HG03103 (cell line): Measurements from ENCODE around the gene GAST.

Experiments
- ATAC-seq: cut with Tn5 transposase; IDR thresholded peaks from one replicate; pipeline ENCODE4 v1.9.1; 2021; ENCODE audit warnings: low read depth; ENCODE audit not compliant: unreplicated experiment

GAST gene

GRCh38 chr17:41738801-41739112, 26.6 kb downstream of the GAST start:
- ATAC-seq = no peak

DNA sequence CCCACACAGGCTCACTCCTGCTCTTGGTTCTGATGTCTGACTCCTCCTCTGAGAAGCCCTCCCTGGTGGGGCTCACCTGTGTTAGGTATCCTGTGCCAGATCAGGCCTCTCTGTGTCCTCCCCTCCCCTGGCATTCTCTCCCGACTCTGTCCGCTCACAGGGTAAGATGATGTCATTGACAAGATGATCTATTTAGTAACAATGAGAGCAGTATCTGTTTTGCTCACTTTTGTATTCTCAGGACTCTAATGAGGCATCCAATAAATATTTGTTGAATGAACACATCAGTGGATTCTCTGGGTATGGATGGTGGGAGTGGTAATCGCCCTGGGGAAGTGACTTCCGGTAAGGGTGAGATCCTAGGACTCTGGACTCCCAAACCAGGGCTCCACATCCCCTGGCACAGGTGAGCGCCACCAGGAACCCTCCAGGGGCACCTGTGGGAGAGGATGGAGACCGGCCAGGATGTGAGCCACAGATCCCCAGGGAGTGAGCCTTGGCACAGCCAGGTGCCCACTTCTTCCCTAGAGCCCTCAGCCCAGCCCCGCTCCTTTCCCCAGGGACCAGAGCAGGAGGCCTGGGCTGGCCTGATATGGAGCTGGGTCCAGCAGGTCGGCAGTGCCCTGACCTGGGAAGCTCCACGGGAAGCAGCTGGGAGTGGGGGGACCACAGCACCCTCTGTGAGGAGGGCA, 27.7 kb downstream of the GAST start:
- no peak for ATAC-seq

DNA sequence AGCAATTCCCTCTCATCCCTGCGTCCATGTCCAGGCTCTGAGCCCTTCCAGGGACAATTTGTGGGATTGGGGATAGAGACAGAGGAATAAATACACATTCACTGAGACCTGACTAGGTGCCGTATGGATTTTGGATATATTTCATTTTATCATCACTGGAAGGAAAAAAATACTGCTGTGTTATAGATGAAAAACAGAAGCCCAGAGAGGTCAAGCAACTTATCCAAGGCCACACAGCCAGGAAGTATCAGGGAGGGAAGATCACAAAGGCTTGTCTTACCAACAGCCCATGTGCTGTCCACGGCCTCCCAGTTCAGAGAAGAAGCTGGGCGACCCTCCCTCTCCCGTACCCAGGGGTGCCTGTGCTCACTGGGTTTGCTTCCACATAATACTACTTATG, 28.4 kb downstream of the GAST start:
- ATAC-seq = no peak

DNA sequence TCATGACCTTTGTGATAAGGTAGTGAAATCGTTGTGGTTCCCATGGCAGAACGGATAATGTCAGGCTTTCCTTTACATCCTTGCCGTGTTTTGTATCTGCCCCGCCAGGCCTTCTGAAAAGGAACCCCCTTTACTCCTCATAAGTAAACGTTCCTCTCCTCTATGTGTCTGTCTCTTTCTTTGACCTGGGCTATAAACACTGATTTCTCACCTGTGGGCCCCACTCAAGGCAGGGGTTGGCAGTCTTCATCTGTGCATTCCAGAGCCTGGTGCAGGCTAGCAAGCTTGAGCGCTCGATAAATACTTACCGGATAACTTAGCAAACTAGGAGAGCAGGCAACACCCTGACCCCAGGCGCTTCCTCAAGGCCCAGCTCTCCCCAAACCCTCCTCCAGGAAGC, 29.6 kb downstream of the GAST start:
- no peak for ATAC-seq

DNA sequence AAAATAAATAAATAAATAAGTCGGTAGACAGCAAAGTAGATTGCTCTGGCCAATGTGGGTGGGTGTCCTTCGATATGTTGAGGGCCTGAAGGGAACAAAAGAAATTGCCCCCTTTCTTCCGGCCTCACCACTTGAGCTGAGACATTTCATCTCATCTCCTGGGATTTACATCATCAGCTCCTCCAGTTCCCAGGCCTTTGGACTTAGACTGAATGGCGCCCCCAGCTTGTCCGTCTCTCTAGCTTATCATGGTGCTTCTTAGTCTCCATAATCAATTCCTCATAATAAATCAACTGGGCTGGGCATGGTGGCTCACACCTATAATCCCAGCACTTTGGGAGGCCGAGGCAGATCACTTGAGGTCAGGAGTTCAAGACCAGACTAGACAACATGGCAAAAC, 36.1 kb downstream of the GAST start:
- ATAC-seq = no peak

GRCh38 chr17:41750862-41751261, 38.7 kb downstream of the GAST start:
- ATAC-seq = no peak

GRCh38 chr17:41751288-41751687, 39.2 kb downstream of the GAST start:
- ATAC-seq = no peak

DNA sequence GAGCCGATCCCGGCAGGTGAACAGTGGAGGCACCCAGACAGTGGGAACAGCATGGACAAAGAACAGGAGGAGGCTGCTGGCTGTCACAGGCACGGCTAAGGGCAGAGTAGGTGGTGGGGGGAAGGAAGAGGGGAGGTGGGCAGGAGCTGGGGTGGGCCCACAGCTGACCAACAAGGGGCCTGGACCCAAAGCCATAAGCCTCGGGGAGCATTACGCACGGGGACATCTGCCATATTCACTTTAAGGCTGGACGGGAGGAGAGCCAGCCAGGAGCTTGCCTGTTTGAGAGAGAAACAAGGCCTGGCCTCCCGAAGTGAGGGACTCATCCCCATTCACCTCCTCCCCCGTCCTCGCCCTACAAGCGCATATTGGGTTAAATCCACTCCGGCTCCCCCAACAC, 41.9 kb downstream of the GAST start:
- no peak for ATAC-seq

- ATAC-seq = no peak
These were observed 46.5 kb downstream of the GAST start for GRCh38 chr17:41758601-41759000.

DNA sequence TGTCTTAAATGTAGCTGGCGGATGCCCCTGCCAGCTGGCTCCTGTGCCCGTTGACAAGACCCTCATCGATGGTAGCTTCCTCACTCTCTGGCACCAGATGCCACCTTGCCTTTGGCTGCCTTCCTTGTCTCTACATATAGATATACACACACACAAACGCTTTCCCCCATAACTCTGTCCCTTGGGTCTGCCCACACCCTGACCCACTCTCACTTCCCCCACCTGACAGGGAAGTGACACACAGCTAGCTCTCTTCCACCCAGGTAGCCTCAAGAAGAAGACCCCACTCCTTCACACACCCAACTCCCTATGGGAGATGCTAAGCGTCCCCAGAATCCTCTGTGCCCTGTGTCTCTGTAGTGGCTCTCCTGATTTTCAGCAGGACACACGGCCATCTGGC, 48.7 kb downstream of the GAST start:
- ATAC-seq = no peak

- ATAC-seq = no peak
These were observed 50.3 kb downstream of the GAST start for GRCh38 chr17:41762391-41762790.

DNA sequence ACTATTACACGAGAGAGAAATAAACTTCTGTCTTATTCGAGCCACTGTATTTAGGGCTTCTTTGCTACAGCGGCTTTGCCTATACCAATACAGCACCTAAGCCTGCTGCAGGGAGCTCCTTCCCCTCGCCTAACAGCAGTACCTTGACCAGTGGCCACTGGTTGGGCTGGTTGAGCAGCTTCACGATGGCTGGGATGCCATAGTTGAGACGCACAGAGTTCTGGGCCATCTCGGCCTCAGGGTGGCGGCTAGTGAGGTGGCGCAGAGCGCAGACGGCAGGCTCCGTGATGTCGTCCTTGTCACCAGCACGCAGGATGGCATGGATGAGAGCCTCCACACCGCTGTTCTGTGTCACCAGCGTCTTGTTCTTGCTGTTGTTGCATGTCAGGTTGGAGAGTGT, 50.7 kb downstream of the GAST start:
- no peak for ATAC-seq

DNA sequence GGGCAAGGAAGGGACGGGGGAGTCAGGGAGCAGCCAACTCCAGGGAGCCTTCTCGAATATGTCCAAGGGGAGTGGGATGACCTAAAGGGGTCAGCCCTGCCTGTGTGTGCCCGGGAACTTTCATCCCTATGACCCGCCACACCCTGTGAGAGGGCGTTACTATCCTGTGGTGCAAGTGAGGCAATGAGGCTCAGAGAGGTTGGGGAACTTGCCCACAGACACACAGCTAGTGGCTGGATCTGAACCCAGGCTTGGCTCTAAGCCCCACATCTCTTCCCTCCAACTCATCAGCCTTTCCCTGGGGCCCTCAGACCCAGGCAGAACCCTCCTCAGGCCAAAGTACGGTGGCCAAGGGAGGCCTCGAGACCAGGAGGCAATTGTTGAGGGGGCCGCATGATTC, 51.2 kb downstream of the GAST start:
- ATAC-seq = no peak
